Glutamatergic neuron (in vitro differentiated cells): ENCODE measurements around the gene CDKN2B. TPM values are rescaled to one million over a fixed set of nuclear protein-coding genes. Genes with fewer than 3 reads are reported as not detected.
A peak's percentile ranks its signal among the peaks of the same experiment; 100 is the strongest.

Experiments used
- DNase-seq: peaks from one replicate; pipeline ENCODE4 v3.0.0; 2022
- H3K27ac Mint-ChIP-seq: one replicate; pipeline ENCODE4 v1.8.0; 2020; ENCODE audit warnings: mild to moderate bottlenecking, mixed read lengths, inconsistent platforms; ENCODE audit not compliant: unreplicated experiment
- H3K27me3 Mint-ChIP-seq: one replicate; pipeline ENCODE4 v1.8.0; 2020; ENCODE audit warnings: mild to moderate bottlenecking, moderate library complexity, mixed read lengths, inconsistent platforms; ENCODE audit not compliant: unreplicated experiment
- H3K36me3 Mint-ChIP-seq: one replicate; pipeline ENCODE4 v1.8.0; 2020; ENCODE audit warnings: mild to moderate bottlenecking, mixed read lengths, inconsistent platforms; ENCODE audit not compliant: unreplicated experiment
- H3K4me1 Mint-ChIP-seq: one replicate; pipeline ENCODE4 v1.8.0; 2020; ENCODE audit warnings: mild to moderate bottlenecking, low read depth, mixed read lengths, inconsistent platforms; ENCODE audit not compliant: unreplicated experiment
- H3K4me3 Mint-ChIP-seq: one replicate; pipeline ENCODE4 v1.8.0; 2020; ENCODE audit warnings: mild to moderate bottlenecking, mixed read lengths, inconsistent platforms; ENCODE audit not compliant: unreplicated experiment
- H3K9me3 Mint-ChIP-seq: one replicate; pipeline ENCODE4 v1.8.0; 2020; ENCODE audit warnings: mild to moderate bottlenecking, moderate library complexity, mixed read lengths, inconsistent platforms; ENCODE audit not compliant: unreplicated experiment
- CTCF ChIP-seq: fragments of 200-600 bp; sonication (generic); IDR thresholded peaks from one replicate; pipeline ENCODE4 v1.5.0; 2021; ENCODE audit not compliant: partially characterized antibody, unreplicated experiment
- total RNA-seq: library from RNA; stranded (reverse); fragmentation: NEBNext Ultra II Directional; extraction: Animal tissue kit (Norgen Biotek cat#: 25700); gene quantifications from one replicate; pipeline ENCODE4 v1.2.1, GENCODE V29; 2021; ENCODE audit not compliant: unreplicated experiment

Gene CDKN2B
- total RNA-seq, 1 donor from 2014 or later: 0.93 TPM

GRCh38 chr9:22010866-22011625, 1.9 kb upstream of the CDKN2B start:
- Mint-ChIP-seq H3K27ac (no peak overlapping the region), H3K4me3 (peak overlapping the region; percentile 9), H3K27me3 (peaks cover 11% of the 10 kb centered on the region), H3K36me3 (no peaks in the 10 kb centered on the region), H3K9me3 (peaks cover 3% of the 10 kb centered on the region), H3K4me1 (no peaks in the 10 kb centered on the region)
- no peak for TF ChIP-seq CTCF
- no peak for DNase-seq

GRCh38 chr9:22009506-22009867, 382 bp upstream of the CDKN2B start:
- Mint-ChIP-seq H3K4me1 (peaks cover 9% of the 10 kb centered on the region), H3K9me3 (peaks cover 10% of the 10 kb centered on the region), H3K36me3 (no peaks in the 10 kb centered on the region), H3K27me3 (peaks cover 23% of the 10 kb centered on the region), H3K4me3 (peak overlapping the region; percentile 98), H3K27ac (no peak overlapping the region)
- DNase-seq: no peak
- no peak for TF ChIP-seq CTCF

- no peak for TF ChIP-seq CTCF
- peak overlapping the region; percentile 87 for H3K4me3 Mint-ChIP-seq
- H3K27ac Mint-ChIP-seq: peak overlapping the region; percentile 34
- no peak for DNase-seq
- H3K9me3 Mint-ChIP-seq: peaks cover 10% of the 10 kb centered on the region
- peaks cover 23% of the 10 kb centered on the region for H3K27me3 Mint-ChIP-seq
- peaks cover 9% of the 10 kb centered on the region for H3K4me1 Mint-ChIP-seq
- H3K36me3 Mint-ChIP-seq: no peaks in the 10 kb centered on the region
These were observed 755 bp downstream of the CDKN2B start for GRCh38 chr9:22008384-22008716.

- peak overlapping the region; percentile 87 for H3K4me3 Mint-ChIP-seq
- no peak for DNase-seq
- H3K9me3 Mint-ChIP-seq: peaks cover 10% of the 10 kb centered on the region
- peaks cover 9% of the 10 kb centered on the region for H3K4me1 Mint-ChIP-seq
- no peaks in the 10 kb centered on the region for H3K36me3 Mint-ChIP-seq
- H3K27me3 Mint-ChIP-seq: peaks cover 23% of the 10 kb centered on the region
- no peak for TF ChIP-seq CTCF
- no peak overlapping the region for H3K27ac Mint-ChIP-seq
These were observed 3.2 kb downstream of the CDKN2B start for GRCh38 chr9:22005702-22006606.
